HG02970 (cell line): ENCODE data around the gene MAP3K12.
A peak's percentile ranks its signal among the peaks of the same experiment; 100 is the strongest.

ENCODE experiments used
- ATAC-seq: cut with Tn5 transposase; IDR thresholded peaks from one replicate; pipeline ENCODE4 v1.9.1; 2021; ENCODE audit warnings: mild to moderate bottlenecking, moderate library complexity, moderate number of reproducible peaks; ENCODE audit not compliant: unreplicated experiment, low FRiP score

MAP3K12 gene

DNA sequence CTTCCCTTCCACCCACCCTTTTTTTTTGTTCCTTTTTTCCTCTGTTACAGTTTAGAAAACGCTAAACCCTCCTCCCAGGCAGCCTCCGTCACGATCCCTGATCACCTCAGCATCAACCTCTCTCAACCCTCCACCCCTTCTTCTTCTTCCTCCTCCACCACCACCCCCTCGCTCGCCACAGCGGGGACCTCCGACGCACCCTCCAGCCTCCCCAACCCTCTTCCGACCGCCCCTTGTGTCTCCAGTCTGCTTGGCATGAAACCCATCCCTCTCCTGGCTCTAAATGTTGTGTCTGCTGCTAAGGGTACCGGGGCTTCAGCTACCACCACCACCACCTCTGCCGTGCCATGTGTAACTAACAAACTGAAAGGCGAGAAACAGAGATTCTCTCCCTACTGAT, 24.4 kb downstream of the MAP3K12 start:
- no peak for ATAC-seq

- no peak for ATAC-seq
Measured at GRCh38 chr12:53474077-53474476, 25.2 kb downstream of the MAP3K12 start.

DNA sequence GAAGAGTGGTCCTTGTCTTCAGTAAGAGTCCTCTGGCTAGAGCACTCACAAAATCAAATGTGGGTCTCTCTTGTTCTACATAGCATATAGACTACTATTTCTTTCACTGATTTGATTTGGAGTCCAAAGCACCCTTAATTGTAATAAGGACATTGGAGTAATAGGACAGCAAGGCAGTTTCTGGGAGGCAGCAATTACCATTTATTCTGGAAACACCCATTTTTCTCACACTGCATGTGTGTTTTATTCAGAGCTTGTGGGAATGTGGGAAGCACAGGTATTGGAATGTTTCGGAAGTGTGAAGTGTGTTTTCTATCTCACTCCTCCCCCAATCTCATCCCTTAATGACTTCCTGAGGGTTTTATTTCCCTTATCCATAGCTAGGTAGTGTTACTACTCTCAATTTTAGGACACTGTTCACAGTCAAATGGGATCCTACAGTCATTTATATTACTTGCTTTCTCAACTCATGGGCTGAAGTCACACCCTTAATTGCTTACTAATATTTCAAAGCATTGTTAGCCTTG, 27.1 kb downstream of the MAP3K12 start:
- ATAC-seq = no peak

DNA sequence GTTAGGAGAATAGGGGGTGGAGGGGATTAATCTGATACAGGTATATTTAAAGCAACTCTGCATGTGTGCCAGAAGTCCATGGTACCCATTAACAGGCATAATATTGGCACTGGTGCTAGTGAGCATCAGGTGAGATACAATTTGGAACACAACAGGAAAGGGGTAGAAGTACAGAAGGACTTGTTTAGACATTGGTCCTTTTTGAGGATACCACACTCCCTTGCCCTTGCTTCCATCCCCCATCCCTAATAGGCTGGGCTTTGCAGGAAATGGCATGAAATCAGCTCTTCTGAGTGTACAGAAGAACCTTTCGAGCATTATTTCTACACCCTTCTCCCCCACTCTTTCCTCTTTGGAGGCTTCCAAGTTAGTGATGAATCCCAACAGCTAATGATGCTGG, 31.0 kb downstream of the MAP3K12 start:
- no peak for ATAC-seq

- no peak for ATAC-seq
Measured at GRCh38 chr12:53467880-53468279, 31.4 kb downstream of the MAP3K12 start.

DNA sequence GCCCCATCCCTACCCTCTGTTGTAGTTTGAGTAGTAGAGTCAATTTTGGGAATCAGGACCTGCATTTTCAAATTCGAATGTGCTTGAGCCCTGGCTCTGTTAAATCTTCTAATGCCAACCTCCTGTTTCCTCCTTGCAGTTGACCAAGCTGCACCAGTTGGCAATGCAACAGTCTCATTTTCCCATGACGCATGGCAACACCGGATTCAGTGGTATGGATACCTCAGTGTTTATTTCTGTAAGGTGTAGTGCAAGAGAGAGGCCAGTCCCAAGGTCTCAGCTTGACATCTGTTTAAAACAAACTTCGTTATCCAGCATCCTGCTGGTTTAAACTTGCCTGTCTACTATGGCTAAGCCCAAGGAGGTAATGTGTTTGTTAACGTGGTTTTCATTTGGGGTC, 32.2 kb downstream of the MAP3K12 start:
- ATAC-seq = no peak

DNA sequence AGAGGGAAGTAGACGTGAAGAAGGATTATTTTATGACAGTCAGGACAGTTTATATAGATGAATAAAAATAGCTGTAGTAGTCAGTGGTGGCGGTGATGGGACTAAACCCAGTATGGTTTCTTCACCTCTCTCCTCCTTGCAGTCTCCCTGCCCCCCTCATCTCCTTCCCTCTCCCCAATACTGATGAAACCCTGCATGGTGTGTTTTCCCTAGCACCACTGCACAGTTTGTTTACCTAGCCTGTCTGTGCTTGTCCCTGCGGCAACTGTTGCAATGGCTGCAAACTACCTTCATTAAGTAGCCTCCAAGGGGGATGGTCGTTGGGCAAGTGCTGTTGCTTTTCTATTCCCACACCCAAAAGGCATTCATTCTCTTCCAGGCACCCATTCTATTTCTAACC, 32.6 kb downstream of the MAP3K12 start:
- no peak for ATAC-seq

GRCh38 chr12:53465679-53466078, 33.6 kb downstream of the MAP3K12 start:
- ATAC-seq = no peak

GRCh38 chr12:53464685-53465418, 34.4 kb downstream of the MAP3K12 start:
- no peak for ATAC-seq

DNA sequence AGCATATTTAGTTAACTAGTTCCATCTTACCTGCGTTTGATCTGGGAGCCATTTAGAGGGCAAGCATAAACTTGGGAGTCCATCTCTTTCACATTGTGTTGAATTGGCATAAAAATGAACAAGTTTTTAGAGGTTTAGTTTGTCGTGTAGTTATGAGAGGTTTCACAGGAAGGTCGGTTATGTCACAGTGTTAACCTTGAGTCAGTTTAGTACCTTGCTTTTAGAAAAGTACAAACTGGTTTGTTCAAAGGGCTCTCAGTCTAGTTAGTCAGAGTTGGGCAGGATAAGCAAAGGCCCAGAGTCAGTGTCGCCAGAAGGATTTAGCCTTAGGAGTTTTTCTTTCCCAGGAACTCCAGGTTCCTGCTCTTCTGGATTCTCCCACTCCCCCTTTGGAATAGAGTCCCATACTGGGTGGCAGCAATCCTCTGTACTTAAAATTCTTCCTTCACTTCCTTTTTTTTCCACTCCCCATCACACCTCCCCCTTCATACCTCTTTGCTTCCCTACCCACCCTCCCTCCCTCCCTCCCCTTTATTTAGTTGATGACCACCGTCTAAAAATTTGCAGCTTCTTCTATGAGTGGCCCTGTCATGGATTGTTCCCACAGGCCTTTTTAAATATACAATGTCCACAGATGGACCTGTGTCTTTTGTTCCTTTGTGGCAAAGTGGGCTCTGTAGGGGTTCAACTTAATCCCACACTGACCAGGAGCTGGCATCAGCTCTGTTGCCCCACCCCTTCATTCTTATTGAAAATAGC, 35.3 kb downstream of the MAP3K12 start:
- ATAC-seq = no peak

DNA sequence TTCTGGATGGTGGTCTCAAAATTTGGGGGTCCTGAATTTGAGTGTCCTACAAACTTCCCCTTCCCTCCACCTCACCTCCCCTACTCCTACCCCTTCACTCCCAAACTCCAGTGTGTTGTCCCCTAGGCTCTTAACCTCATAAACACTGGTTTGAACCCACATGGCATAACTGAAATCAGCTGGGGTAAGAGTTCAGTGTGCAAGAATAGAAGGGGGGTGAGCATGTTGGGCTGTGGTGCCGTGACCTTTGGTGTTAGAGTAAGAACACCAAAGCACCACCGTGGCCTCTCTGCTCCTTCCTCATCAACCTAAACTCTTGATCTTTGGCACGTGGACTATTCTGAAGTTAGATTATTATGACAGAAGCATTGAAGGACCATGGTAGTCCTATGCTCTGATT, 36.3 kb downstream of the MAP3K12 start:
- no peak for ATAC-seq

GRCh38 chr12:53461591-53461990, 37.7 kb downstream of the MAP3K12 start:
- ATAC-seq = no peak

DNA sequence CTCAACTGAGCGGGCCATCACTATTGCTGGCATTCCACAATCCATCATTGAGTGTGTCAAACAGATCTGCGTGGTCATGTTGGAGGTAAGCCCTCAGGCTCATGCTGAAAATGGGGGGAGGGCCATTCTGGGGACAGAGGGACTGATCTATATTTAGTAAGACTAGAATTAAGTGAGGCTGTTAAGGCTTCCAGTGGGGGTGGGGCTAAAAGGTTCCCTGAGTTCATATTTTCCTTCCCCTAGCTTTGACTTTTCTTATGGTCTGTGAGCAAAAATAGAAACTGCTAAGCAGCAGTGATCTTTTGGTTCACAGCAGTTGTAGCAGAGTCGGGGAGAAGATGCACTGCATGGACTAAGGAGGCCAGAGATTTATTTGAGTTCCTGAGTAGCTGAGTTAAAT, 38.2 kb downstream of the MAP3K12 start:
- ATAC-seq = no peak

DNA sequence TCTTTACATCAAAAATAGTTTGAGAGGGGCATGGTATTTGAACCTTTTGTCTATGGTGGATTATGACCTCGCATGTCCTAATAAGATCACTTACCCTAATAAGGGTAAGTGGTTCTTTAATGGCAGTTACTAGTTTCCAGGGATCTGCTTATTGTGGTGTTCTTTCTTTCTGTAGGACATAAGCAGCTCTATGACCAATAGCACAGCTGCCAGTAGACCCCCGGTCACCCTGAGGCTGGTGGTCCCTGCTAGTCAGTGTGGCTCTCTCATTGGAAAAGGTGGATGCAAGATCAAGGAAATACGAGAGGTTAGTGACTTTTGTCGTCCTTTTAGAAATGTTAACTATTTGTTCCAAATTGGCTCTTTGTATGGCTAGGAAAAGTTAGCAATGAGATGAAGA, 40.2 kb downstream of the MAP3K12 start:
- no peak for ATAC-seq

DNA sequence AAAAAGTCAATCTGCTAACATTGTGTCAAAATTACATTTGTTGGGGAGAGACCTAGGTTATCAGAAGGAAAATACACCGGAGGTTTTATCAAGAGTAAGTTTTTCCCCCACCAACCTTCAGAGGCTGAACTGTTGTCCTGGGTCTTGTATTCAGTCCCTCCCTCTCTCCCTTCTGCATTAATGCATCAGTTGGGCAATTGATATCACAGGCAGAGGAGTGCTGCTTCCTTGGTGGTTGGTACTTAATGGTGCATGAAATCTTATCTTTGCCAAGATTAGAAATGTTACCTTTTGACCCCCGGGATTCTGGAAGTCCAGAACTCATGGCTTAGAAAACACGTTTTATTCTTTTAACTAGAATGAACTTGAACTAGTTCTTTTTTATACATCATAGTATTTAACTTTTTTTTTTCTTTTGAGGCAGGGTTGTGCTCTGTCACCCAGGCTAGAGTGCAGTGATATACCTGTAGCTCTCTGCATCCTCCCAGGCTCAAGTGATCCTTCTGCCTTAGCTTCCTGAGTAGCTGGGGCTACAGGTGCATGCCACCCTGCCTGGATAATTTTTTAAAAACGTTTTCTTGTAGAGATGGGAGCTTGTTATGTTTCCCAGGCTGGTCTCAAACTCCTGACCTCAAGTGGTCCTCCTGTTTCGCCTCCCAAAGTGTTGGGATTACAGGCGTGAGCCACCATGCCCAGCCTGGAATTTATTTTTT, 42.4 kb downstream of the MAP3K12 start:
- ATAC-seq = no peak

- ATAC-seq = no peak
Measured at GRCh38 chr12:53454707-53455106, 44.6 kb downstream of the MAP3K12 start.

DNA sequence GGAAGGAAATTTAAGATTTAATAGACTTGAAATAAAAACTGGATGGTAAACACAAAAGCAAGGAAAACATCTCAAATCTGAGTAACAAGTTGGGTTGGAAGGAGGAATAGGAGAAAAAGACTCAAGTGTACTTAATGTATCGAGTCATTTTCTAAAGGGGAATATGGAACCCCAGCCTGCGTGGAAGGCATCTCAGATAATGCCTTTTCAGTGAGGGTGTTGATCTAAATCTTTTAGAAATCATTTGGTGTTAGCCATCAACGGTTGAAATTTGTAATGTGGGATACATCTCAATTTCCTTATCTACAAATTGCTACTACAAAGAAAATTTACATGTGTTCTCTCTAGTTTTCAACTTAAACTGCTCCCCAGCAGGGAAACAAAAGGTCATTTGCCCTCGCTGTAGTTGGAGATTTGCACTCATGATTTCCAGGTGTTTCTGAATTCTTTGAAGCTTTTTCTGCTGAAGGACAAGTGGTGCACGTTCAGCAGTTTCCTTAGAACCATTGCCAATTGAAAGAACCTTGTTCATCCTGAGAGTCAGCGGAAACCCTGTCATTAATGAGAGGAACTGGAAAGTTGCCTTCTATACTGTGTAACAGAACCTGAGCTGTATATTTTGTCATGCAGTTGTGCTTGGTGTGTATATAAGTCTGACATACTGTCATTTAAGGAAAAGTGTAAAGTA, 45.2 kb downstream of the MAP3K12 start:
- no peak for ATAC-seq

GRCh38 chr12:53452159-53453077, 46.8 kb downstream of the MAP3K12 start:
- no peak for ATAC-seq

- peak; percentile 93 for ATAC-seq
Measured at GRCh38 chr12:53451661-53452158, 47.5 kb downstream of the MAP3K12 start, which contains the start of gene PCBP2. PCBP2 (plus strand) TSS chr12:53452102; CDS start chr12:53454801, 2,699 bp downstream.
